Epithelial cell of proximal tubule (primary cell): ENCODE data around the gene ELOVL2. TPM values are rescaled to one million over a fixed set of nuclear protein-coding genes. Genes with fewer than 3 reads are reported as not detected.

Experiments used
- DNase-seq: peaks from one replicate; pipeline ENCODE4 v3.0.0-alpha.2; 2011; ENCODE audit warnings: low read depth
- H3K4me3 ChIP-seq: 2 replicates; pipeline ENCODE4 v1.5.1; 2011; ENCODE audit warnings: low read depth, mild to moderate bottlenecking, low read length
- total RNA-seq: library from RNA; depleted of rRNA; stranded (reverse); fragments of >200 nt; gene quantifications from 2 replicates; pipeline ENCODE4 v1.2.3, GENCODE V29; 2015
- TF ChIP-seq, protein P1 (sequence below): conservative IDR thresholded peaks from 2 replicates; pipeline ENCODE4 v1.5.1; 2012; ENCODE audit warnings: low read depth, mild to moderate bottlenecking, low read length

The ELOVL2 gene
- total RNA-seq, 1 donor from 2014 or later = 1.3 TPM

DNA sequence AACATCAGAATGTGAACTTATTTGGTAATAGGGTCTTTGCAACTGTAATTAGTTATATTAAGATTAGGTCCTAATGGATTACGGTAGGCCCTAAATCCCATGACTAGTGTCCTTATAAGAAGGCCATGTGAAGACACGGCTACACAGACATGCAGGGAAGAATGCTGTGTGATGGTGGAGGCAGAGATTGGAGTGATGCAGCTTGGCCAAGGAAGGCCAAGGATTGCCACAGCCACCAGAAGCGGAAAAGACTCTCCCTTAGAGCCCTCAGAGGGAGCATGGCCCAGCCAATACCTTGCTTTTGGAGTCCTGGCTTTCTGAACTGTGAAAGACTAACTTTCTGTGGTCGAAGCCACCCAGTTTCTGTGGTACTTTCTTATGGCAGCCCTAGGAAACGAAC lies 39.9 kb upstream of the ELOVL2 start:
- no peak overlapping the region for H3K4me3 ChIP-seq
- DNase-seq = no peak
- TF ChIP-seq, protein P1, sequence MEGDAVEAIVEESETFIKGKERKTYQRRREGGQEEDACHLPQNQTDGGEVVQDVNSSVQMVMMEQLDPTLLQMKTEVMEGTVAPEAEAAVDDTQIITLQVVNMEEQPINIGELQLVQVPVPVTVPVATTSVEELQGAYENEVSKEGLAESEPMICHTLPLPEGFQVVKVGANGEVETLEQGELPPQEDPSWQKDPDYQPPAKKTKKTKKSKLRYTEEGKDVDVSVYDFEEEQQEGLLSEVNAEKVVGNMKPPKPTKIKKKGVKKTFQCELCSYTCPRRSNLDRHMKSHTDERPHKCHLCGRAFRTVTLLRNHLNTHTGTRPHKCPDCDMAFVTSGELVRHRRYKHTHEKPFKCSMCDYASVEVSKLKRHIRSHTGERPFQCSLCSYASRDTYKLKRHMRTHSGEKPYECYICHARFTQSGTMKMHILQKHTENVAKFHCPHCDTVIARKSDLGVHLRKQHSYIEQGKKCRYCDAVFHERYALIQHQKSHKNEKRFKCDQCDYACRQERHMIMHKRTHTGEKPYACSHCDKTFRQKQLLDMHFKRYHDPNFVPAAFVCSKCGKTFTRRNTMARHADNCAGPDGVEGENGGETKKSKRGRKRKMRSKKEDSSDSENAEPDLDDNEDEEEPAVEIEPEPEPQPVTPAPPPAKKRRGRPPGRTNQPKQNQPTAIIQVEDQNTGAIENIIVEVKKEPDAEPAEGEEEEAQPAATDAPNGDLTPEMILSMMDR = no peak

DNA sequence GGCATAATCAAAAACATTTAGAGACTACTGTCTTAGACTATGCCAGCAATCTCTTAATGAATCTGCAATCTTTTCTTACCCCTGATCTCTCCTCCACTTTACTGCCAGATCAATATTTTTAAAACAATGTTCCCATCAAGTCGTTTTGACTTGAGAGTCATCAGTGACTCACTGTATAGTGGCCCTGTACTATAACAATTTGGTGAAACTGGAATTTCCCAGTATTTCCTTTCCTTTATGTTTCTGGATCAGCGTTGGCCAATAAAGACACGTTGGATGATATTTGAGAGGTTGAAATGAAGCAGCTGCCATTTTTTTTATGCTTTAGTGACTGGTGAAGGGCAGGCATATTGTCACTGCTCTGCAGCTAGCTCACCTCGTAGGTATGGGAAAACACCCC lies 39.4 kb upstream of the ELOVL2 start:
- no peak for DNase-seq
- TF ChIP-seq, protein P1 = no peak
- no peak overlapping the region for H3K4me3 ChIP-seq

DNA sequence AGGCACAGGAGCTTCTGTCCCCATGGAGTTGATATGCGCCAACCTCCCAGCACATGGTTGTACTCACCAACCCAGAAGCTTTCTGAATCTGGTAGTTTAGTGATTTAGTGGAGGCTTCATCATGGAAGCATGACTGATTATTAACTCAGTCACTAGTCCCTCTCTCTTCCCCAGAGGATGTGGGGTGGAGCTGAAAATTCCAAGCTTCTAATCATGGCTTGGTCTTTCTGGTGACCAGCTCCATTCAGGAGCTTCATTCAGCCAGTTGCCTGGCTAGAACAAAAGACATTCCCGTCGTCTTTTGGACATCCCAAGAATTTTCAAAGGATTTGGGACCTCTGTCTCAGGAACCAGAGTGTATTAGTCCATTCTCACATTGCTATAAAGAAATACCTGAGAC lies 36.2 kb upstream of the ELOVL2 start:
- TF ChIP-seq, protein P1 = no peak
- no peak for DNase-seq

DNA sequence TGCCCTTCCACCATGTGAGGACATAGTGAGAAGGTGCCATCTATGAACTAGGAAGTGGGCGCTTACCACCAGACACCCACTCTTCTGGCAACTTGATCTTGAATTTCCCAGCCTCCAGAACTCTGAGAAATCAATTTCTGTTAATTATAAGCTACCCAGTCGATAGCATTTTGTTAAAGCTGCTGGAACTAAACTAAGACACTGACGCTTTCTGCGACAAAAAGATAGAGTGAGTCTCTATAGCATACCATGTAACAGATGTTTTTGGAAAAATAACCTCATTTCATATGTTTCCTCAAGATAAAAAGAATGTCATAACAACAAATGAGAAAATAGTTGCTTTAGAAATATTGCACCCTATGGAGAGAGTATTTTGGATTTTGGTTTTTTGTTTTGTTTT lies 34.2 kb upstream of the ELOVL2 start:
- DNase-seq = no peak
- no peak overlapping the region for H3K4me3 ChIP-seq
- TF ChIP-seq, protein P1 = no peak

More for the DNA sequence above, 36.2 kb upstream of the ELOVL2 start:
- H3K4me3 ChIP-seq = no peak overlapping the region

DNA sequence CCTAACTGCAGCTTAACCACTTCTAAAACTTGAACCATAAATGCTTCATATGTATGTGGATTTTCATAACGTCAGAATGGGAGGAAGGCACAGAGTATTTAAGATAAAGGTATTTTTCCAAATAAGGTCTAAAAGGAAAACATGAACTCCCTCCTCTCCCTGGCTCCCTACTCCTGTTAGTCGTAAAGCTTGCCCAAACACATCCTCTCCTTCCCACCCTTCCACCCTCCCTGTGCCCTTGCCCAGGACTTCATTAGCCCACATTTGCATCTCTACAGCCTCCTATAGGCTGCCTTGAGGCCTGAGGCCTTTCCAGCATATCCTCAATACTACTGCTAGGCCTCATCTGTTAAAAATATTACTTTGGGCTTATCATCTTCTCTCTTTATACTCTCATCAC lies 32.4 kb upstream of the ELOVL2 start:
- H3K4me3 ChIP-seq = no peak overlapping the region
- DNase-seq = no peak
- TF ChIP-seq, protein P1 = no peak

DNA sequence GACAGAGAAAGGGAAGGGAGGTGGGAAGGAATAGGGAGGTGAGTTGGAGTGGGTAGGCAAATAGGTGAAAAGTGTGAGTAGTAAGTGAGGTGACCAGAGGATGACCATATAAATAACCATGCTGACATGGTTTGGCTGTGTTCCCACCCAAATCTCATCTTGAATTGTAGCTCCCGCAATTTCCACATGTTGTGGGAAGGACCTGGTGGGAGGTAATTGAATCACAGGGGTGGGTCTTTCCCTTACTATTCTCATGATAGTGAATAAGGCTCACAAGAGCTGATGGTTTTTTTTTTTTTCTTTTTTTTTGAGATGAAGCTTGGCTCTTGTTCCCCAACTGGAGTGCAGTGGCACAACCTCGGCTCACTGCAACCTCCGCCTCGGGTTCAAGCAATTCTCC lies 28.0 kb upstream of the ELOVL2 start:
- no peak overlapping the region for H3K4me3 ChIP-seq
- no peak for DNase-seq

DNA sequence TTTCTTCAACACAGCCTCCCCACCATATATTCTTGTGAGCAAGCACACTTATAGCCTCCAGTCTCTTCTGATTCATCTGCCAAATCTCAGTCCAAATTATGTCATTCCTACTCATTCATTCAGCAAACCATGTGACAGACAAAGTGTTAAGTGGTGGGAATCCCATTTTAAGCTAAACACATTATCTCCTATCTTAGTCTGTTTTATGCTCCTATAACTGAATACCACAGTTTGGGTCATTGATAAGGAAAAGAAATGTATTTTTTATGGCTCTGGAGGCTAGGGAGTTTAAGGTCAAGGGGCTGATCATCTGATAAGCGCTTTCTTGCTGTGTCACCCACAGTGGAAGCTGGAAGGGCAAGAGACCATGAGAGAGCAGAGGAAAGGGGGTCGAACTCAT lies 25.7 kb upstream of the ELOVL2 start:
- TF ChIP-seq, protein P1 = no peak
- H3K4me3 ChIP-seq = no peak overlapping the region
- DNase-seq = no peak

More for the DNA sequence above, 28.0 kb upstream of the ELOVL2 start:
- TF ChIP-seq, protein P1 = no peak
